NCI-H2081 treated with DMSO at 0.1 percent for 48 hours (cell line): ENCODE measurements around the gene TTC4.

Source experiments
- DNase-seq: peaks from one replicate; lab custom pipeline; 2025; lab: John Stamatoyannopoulos, UW

TTC4 gene

GRCh38 chr1:54705153-54705552 lies 10.5 kb upstream of the TTC4 start:
- no peak for DNase-seq

- DNase-seq, result no peak
Observed at GRCh38 chr1:54706419-54706818, 9.2 kb upstream of the TTC4 start.

GRCh38 chr1:54708385-54708784 lies 7.3 kb upstream of the TTC4 start:
- no peak for DNase-seq

GRCh38 chr1:54709547-54710292 lies 5.9 kb upstream of the TTC4 start:
- DNase-seq, result no peak

GRCh38 chr1:54710434-54710833 lies 5.2 kb upstream of the TTC4 start:
- no peak for DNase-seq

GRCh38 chr1:54710841-54711240 lies 4.8 kb upstream of the TTC4 start:
- no peak for DNase-seq

- no peak for DNase-seq
Observed at GRCh38 chr1:54711536-54711935, 4.1 kb upstream of the TTC4 start.

GRCh38 chr1:54714881-54715492 lies 674 bp upstream of the TTC4 start:
- no peak for DNase-seq

- no peak for DNase-seq
Observed at GRCh38 chr1:54716299-54717047, 812 bp downstream of the TTC4 start.

- no peak for DNase-seq
Observed at GRCh38 chr1:54721719-54722118, 6.1 kb downstream of the TTC4 start.

GRCh38 chr1:54723985-54724384 lies 8.3 kb downstream of the TTC4 start:
- DNase-seq, result no peak

GRCh38 chr1:54724771-54725170 lies 9.1 kb downstream of the TTC4 start:
- no peak for DNase-seq

GRCh38 chr1:54728027-54728426 lies 12.4 kb downstream of the TTC4 start:
- DNase-seq, result no peak

- no peak for DNase-seq
Observed at GRCh38 chr1:54736685-54737084, 21.0 kb downstream of the TTC4 start.

GRCh38 chr1:54738244-54738643 lies 22.6 kb downstream of the TTC4 start:
- no peak for DNase-seq

- DNase-seq, result no peak
Observed at GRCh38 chr1:54741531-54741930, 25.9 kb downstream of the TTC4 start.

- peak; percentile 24 for DNase-seq
Observed at GRCh38 chr1:54742282-54742681, 26.6 kb downstream of the TTC4 start.

- DNase-seq, result no peak
Observed at GRCh38 chr1:54743416-54744226, 28.0 kb downstream of the TTC4 start.

GRCh38 chr1:54744696-54745095 lies 29.0 kb downstream of the TTC4 start:
- DNase-seq, result no peak

GRCh38 chr1:54745274-54745673 lies 29.6 kb downstream of the TTC4 start:
- DNase-seq, result no peak

GRCh38 chr1:54745864-54746263 lies 30.2 kb downstream of the TTC4 start:
- DNase-seq, result no peak

- DNase-seq, result no peak
Observed at GRCh38 chr1:54748094-54748835, 32.6 kb downstream of the TTC4 start.
